ENCODE data around the gene EYS.

GRCh38 chr6:64685401-64685800 lies 1021.6 kb downstream of the EYS start:
- TF ChIP-seq TAF1 (IDR thresholded peaks at IDR 0.05; ENCODE audit: borderline replicate concordance, insufficient read depth, low read length) (no peak), SIN3A (IDR thresholded peaks at IDR 0.05; ENCODE audit: borderline replicate concordance, insufficient read depth, low read length) (no peak), POLR2AphosphoS5 (IDR thresholded peaks at IDR 0.05; ENCODE audit: low read depth, low read length) (no peak), FOXP2 (optimal IDR thresholded peaks at IDR 0.05; ENCODE audit: borderline replicate concordance, extremely low read depth, extremely low read length, insufficient read depth) (no peak)
- TF ChIP-seq, protein P1, sequence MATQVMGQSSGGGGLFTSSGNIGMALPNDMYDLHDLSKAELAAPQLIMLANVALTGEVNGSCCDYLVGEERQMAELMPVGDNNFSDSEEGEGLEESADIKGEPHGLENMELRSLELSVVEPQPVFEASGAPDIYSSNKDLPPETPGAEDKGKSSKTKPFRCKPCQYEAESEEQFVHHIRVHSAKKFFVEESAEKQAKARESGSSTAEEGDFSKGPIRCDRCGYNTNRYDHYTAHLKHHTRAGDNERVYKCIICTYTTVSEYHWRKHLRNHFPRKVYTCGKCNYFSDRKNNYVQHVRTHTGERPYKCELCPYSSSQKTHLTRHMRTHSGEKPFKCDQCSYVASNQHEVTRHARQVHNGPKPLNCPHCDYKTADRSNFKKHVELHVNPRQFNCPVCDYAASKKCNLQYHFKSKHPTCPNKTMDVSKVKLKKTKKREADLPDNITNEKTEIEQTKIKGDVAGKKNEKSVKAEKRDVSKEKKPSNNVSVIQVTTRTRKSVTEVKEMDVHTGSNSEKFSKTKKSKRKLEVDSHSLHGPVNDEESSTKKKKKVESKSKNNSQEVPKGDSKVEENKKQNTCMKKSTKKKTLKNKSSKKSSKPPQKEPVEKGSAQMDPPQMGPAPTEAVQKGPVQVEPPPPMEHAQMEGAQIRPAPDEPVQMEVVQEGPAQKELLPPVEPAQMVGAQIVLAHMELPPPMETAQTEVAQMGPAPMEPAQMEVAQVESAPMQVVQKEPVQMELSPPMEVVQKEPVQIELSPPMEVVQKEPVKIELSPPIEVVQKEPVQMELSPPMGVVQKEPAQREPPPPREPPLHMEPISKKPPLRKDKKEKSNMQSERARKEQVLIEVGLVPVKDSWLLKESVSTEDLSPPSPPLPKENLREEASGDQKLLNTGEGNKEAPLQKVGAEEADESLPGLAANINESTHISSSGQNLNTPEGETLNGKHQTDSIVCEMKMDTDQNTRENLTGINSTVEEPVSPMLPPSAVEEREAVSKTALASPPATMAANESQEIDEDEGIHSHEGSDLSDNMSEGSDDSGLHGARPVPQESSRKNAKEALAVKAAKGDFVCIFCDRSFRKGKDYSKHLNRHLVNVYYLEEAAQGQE (IDR thresholded peaks at IDR 0.05; ENCODE audit: insufficient read depth in 1 of 2, low read depth in 2 of 2, low read length in 2 of 2), result no peak
